A204.1 (cell line): Measurements from ENCODE around the gene AFAP1L1.

Experiments
- FAIRE-seq: peaks from 2 replicates; lab custom pipeline; 2012; peaks lifted over from hg19 to GRCh38; lab: Jason Lieb, UNC

The AFAP1L1 gene

DNA sequence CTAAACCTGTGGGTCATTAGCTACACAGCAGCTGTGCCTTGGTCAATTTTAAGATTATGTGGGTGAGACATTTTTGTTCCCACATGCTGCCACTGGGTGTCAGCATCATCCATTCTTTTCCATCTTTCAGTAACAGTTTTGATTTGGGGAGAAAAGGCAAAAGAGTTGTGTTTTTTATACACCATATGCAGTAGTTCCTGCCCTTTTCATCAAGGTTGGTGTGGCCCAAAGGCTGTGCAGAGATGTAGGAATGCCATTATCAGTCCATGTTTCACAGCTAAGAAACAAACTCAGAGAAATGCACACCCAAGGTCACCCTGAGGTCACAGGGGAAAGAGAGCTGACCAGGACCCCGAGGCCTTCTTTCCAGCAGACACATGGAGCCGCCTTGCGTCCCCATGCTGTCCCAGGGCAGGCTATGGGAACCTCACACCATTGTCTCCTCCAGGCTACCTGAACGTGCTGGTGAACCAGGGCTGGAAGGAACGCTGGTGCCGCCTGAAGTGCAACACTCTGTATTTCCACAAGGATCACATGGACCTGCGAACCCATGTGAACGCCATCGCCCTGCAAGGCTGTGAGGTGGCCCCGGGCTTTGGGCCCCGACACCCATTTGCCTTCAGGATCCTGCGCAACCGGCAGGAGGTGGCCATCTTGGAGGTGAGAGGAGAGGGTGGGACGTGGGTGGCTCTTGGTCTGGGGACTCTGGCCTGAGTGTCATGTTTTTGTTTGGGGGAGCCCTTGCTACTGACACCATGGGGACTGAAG, 45.8 kb downstream of the AFAP1L1 start:
- peak; percentile 91 for FAIRE-seq

- FAIRE-seq, result no peak
Measured at GRCh38 chr5:149319174-149319573, 47.5 kb downstream of the AFAP1L1 start.

DNA sequence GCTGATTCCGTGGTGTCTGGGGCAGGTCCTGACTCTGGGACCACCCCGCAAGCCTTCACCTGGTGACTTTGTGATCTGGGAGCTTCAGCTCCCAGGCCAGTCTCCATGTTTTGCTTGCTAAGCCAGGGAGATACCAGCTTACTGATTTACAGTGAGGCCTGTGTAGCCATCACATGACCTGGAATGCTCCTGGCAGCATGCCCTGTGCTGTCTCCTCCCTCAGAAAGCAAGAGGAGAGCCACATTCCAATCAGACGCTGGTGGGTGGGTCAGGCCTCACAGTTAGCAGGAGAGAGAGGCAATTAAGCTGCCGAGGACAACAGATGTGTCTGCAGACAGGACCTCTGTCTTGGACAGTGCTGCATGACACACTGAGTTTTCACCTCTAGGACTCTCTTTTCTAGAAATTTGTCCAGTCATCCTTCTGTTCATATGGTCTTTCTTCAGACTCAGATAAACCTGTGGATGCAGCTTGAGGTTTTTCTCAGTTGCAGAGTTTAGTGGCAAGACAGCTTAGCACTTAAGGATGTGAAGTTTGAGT, 49.2 kb downstream of the AFAP1L1 start:
- FAIRE-seq, result no peak

DNA sequence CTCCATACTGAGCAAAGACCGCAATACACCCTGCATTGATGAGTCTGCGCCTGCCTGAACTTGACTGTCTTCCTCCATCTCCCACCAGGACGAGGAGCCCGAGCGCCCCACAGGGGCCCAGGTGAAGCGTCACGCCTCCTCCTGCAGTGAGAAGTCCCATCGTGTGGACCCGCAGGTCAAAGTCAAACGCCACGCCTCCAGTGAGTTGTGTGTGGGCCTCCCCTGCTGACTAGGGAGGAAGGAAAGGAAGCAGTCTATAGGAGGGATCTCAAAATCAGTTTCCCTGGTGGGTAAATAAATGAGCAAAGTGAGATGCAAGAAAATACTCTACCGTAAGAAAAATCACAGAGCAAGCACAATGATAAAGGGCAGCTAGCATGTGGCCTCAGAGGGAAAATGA, 50.9 kb downstream of the AFAP1L1 start:
- FAIRE-seq, result no peak

DNA sequence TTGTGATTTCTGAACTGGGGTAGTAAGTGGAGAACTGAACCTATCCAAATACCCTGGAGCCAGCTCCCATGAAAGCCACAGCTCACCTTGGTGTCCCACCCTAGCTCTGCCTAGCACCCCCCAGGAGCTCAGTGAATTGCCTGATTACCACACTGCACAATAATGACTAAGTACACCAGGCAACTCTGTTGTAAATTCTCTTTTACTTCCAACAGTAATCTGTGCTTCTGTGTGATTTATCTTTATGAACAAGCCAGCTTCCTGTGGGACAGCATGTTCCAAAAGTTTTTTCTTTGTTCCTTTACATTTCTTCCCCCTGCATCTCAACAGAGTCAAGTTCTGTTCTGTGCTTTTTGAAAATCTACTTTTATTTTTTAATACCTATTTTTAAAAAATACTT, 51.6 kb downstream of the AFAP1L1 start:
- FAIRE-seq, result no peak

- FAIRE-seq, result no peak
Measured at GRCh38 chr5:149323621-149324205, 52.1 kb downstream of the AFAP1L1 start.

- no peak for FAIRE-seq
Measured at GRCh38 chr5:149324641-149325040, 53.0 kb downstream of the AFAP1L1 start.

GRCh38 chr5:149325166-149325735, 53.6 kb downstream of the AFAP1L1 start:
- FAIRE-seq, result no peak

DNA sequence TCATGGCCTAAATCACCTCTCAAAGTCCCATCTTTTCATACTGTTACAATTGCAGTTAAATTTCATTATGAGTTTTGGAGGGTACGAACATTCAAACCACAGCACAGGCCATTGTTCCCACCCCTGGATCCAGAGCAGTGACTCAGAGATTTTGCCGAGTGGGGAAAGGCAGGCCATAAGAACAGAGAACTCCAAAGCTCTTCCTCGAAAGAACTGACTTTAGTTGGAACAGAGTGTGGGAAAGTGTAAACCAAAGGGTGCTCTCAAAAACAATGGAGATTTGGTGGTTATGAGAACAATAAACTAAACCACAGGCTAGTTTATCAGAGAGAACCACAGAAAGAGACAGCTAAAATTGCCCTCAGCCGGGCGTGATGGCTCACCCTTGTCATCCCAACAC, 54.2 kb downstream of the AFAP1L1 start:
- no peak for FAIRE-seq

- no peak for FAIRE-seq
Measured at GRCh38 chr5:149326611-149327010, 55.0 kb downstream of the AFAP1L1 start.

DNA sequence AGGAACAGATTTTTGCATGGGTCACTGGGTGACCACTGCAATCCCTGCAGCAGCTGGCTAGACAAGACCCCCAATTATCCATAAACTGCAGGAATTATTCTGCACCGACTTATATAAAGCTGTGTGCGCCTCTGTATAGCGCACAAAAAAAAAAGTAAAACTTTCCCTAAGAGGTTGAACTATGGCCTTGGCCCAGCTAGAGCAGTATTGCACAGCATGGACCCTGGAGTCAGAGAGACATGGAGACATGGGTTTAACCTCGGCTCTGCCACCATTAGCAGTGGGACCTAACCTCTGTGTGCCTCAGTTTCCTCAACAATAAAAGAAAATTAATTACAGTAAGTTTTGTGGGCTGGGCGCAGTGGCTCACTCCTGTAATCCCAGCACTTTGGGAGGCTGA, 56.5 kb downstream of the AFAP1L1 start:
- no peak for FAIRE-seq

DNA sequence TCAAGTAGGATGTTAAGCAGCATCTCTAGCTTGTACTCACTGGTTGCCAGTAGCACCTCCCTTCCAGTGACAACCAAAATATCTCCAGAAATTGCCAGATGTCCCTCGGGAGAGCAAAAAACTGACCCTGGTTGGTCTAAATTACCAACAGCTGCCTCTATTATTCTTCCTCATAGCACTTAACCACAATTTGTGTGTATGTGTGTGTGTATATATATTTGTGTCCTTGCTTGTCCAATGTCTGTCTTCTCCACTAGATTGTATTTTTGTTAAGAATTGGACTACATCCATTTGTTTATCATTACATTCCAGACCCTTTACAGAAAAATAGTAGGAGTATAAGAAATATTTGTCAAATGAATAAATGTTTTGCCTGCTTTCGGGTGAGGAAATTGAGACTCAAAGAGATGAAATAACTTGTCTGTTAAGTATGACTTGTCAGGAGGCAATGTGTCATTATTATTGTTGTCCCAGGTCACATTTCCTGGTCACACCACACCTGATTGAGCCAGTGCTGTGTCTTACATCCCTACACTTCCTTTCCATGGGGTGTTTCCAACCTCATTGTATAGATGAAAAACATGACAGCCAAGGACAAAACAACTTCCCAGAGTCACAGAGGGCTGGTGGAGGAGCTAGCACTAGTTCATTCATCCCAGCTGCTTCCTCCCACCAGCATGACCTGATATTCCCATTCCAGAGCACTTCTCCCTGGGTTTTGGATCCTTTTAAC, 62.2 kb downstream of the AFAP1L1 start:
- FAIRE-seq, result no peak

DNA sequence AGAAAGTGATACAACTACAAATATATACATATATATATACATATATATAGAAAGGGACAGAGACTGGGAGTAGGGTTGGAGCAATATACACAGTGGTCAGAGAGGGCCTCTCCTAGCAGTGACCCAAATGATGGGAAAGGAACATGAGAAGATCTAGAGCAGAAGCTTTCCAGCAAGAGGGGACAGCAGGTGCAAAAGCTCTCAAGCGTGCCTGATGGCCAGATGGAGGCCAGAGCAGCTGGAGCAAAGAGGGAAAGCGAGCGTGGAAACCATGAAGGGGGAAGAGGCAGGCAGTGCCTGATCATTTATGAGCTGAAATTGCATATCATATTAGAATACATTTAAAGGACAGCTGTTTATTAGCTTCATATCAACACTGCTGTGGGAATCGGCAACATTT, 66.1 kb downstream of the AFAP1L1 start:
- no peak for FAIRE-seq

DNA sequence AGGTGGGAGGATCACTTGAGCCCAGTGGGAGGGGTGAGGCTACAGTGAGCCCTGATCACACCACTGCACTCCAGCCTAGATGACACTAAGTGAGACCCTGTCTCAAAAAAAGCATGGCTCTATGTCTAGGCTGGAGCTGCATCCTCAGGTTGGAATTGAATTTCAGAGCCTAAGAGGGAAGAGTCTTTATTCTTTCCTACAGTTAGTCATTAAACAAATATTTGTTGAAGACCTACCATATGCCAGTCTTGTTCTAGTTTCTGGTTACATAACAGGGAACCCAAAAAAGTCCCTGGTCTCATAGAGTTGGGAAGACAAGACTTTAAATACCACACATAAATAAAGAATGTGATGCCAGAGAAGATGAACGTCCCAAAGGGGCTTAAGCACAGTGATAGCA, 66.7 kb downstream of the AFAP1L1 start:
- FAIRE-seq, result no peak

GRCh38 chr5:149340920-149341319, 69.3 kb downstream of the AFAP1L1 start:
- FAIRE-seq, result no peak

GRCh38 chr5:149341876-149342275, 70.2 kb downstream of the AFAP1L1 start:
- FAIRE-seq, result no peak

- no peak for FAIRE-seq
Measured at GRCh38 chr5:149344151-149344550, 72.5 kb downstream of the AFAP1L1 start.

DNA sequence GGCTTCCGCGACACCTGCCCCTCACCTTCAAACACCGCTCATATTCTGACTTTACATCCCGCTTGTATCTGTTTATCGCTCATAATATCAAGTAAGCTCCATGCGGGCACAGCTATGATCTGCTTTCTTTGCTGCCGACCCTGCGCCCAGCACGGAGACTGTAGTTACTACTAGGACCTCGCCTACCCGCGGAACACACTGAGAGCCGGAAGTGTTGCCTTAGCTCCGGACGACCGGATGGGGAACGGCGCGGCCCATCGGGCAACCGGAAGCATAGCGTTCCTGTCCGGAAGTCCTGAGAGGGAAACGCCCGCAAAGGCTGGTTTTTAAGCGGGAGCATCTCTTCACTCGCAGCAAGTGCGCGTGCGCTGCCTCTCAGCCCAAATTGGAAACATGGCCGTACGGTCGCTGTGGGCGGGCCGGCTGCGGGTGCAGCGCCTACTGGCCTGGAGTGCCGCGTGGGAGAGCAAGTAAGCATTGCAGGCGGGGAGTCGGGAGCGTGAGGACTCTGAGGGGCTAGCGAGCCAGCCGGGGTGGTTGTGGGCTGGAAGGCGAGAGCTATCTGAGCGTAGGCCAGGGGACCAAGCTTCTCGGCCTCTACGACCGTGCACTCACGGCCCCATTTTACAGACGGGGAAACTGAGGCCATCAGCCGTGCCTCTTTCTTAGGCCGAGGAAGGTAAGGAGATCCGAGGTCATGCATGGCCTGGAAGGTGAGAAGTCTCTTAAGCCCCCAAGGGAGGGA, 73.7 kb downstream of the AFAP1L1 start, which contains the start of gene GRPEL2:
Gene GRPEL2, plus strand, starts transcription at position 353 of the 745 bp plus-strand sequence. Its CDS starts 41 bp downstream, at position 394.
- FAIRE-seq, result peak; percentile 95

DNA sequence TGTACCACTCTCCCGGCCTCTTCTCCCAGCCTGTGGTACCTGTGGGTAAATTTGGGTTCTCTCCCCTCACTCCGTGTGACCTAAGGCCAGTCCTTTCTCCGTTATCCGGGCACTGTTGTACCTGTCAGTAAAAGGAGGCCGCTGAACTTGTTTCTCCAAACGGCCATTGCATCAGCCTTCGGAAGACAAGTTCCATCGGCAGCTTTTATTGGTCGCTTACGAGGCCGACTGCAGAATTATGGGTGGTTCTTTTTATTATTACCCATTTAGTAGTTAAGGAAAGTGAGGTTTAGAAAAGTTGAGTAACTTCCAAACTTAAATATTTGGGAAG, 74.2 kb downstream of the AFAP1L1 start:
- no peak for FAIRE-seq

DNA sequence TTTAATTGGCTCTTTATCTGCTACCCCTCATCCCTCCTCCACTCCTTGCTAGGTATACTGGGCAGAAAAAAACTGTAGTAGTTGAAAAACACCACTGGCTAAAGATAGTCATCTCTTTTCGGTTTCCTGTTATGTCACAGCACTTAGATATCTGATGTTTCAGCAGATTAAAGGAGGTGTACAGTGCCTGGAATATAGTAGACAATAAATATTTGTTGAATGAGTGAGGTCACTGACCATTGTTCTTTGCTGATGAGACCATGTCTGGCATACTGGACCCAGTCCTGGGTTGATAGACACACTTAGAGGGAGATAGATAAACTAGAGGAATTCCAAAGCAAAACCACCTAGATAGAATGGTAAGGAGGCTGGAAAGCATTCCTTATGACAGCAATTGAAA, 76.9 kb downstream of the AFAP1L1 start:
- FAIRE-seq, result no peak

DNA sequence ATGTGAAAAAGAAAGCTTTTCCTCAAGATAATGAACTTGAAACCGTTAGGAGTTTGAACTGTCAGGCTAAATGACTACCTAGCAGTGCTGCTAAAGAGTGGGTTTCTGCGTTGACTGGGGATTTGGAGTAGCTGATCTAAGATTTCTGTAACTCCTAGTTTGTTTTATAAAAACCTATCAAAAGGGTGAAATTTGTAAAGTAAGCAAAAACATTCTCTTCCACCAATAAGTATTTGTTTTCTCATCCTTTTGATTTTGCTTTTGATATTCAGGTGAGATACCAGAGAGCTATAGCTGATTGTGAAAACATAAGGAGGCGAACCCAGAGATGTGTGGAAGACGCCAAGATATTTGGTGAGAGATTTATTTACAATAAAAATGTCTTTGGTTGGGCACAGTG, 77.7 kb downstream of the AFAP1L1 start:
- FAIRE-seq, result no peak

DNA sequence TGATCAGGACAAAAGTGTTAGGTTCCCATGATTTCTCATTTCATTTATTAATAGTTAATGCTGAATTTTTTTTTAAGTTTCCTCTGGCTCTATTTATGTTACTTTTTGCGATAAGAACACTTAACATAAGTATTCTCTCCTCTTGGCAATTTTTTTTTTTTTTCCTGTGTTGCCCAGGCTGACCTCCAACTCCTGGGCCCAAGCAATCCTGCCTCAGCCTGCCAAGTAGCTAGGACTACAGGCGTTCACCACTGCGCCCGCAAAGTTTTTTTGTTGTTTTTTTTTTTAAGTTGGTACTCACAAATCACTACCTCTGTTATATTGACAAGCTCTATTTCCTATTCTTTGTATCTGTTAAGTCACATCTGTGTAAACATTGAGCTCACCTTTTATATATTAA, 80.5 kb downstream of the AFAP1L1 start:
- no peak for FAIRE-seq
